OCI-M1 (cell line): ENCODE results near the gene FN3KRP.
A peak's percentile ranks its signal among the peaks of the same experiment; 100 is the strongest.

Experiments
- DNase-seq: peaks from one replicate; lab custom pipeline; 2025; lab: John Stamatoyannopoulos, UW

Gene FN3KRP, protein sequence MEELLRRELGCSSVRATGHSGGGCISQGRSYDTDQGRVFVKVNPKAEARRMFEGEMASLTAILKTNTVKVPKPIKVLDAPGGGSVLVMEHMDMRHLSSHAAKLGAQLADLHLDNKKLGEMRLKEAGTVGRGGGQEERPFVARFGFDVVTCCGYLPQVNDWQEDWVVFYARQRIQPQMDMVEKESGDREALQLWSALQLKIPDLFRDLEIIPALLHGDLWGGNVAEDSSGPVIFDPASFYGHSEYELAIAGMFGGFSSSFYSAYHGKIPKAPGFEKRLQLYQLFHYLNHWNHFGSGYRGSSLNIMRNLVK

DNA sequence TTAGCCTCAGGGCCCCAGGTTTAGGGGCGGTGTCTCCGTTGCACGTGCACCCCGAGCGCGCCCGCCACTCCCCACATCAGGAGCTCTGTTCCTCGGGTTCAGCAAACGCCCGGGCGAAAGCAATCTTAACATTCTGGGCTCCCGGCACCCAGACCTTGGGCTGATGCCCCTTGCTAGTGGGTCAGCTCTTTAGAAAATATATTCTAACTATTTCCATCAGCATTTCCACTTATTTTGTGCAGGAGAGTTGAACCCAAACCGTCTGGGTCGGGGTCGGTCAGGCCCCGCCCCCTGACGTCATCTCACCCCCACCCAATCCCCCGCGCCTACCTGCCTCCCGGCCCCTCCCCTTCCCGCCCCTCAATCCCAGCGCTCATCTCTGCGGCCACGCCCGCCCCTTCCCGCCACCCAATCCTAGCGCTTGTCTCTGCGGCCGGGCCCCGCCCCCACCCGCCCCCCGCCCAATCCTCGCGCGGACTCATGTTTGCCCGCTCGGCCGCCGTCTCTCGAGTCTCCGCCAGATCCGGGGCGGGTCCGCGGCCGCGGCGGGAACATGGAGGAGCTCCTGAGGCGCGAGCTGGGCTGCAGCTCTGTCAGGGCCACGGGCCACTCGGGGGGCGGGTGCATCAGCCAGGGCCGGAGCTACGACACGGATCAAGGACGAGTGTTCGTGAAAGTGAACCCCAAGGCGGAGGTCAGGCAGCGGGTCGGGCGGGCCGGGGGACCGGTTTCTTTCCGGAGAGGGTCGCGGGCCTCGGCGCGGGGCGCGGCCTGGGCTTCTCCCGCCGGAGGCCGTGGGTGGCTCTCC is at the start of gene FN3KRP:
Gene FN3KRP, plus strand, starts transcription at position 504 of the 808 bp plus-strand sequence. Its CDS starts 50 bp downstream, at position 554.
- DNase-seq = peak; percentile 90

DNA sequence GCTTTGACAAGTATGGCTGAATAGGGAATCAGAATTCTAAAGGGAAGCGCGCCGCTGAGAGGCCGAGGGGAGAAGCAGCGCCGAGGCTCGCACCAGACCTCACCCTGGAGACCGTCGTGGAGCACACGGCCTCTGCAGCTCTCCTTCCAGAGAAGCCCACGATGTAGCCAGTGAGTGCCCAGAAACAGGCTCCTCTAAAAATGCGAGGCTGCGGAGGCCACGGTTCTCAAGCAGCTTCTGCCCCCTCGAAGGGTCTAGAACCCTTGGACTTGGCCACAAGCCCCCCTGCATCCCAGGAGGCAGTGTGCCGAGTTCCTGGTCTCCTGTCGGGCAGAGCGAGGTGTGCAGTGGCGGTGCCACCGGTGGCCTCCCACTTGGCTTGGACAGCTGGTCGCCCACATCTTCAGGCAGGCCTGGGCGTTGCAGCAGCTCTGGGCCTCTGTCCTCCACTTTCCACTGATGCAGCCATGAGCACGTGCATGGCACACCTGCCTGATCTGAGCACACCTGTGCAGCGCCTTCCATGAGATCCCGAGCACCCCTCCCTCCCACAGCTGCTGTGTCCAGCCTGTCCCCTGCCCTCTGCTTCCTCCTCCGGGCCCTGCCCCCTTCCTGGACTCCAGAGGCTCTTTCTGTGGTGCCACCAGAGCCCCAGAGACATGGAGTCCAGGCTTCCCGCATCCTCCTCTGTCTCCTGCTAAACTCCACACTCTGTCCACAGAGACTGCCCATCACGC is 49.4 kb upstream of the FN3KRP start:
- DNase-seq = no peak

DNA sequence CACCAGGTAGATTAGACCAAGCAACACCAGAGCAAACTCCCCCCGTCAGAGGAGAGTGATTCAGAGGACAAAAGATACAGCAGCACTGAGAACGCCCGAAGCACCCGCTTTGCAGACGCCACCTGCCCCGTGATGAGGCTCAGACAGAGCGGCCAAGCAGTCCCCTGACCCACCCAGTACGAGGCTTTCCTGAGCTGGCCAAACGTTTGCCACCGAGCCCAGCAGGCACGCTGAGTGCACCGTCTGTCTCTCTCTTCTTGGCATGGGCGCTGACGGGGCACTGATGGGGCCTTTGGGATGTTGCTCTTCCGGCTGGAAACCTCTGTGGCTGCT is 48.9 kb upstream of the FN3KRP start:
- DNase-seq = no peak

DNA sequence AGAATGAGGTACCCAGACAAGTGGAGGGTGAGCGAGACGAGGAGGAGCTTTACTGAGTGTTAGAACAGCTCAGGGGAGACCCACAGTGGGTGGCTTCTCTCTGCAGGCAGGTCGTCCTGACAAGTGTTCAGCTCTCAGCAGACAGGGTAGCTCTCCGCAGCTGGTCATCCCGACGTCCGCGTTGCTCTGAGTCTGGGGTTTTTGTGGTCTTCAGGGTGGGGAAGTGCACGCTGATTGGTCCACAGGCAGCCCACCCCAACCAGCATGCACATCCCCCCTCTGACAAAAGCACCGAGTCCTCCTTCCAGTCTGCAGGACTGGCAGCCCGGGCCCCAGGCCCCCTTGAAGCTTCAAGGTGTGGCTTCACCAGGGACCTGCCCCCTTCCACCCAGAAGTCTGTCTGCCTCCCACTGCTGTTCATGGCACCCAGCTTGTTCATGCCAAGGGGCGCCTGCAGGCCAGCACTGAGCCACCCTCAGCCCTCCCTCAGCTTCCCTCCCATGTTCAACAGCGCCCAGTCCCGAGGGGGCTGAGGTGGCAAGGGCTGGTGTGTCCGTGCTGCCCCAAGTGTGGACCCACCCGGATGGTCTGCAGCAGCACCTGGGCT is 48.4 kb upstream of the FN3KRP start:
- no peak for DNase-seq

DNA sequence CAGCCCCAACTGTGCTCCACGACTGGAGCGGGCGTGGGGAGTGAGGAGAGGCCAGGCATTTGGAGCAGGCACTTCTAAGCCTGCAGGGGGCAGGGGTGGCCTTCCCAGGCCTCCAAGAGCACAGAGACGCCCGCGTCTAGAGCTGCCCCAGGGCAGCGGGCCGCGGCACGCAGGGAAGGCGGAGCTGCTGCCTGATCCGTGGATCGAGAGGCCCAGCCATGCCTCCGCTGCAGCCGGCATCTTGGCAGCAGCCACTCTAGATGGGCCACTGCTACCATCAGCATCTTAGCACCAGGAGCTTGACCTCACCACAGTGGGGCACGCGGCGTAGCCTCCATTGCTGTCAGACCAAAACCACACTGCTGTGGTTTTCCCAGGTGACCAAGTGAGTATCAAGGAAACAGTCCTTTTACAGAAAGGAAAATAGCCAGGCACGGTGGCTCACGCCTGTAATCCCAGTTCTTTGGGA is 47.8 kb upstream of the FN3KRP start:
- DNase-seq = peak; percentile 92

DNA sequence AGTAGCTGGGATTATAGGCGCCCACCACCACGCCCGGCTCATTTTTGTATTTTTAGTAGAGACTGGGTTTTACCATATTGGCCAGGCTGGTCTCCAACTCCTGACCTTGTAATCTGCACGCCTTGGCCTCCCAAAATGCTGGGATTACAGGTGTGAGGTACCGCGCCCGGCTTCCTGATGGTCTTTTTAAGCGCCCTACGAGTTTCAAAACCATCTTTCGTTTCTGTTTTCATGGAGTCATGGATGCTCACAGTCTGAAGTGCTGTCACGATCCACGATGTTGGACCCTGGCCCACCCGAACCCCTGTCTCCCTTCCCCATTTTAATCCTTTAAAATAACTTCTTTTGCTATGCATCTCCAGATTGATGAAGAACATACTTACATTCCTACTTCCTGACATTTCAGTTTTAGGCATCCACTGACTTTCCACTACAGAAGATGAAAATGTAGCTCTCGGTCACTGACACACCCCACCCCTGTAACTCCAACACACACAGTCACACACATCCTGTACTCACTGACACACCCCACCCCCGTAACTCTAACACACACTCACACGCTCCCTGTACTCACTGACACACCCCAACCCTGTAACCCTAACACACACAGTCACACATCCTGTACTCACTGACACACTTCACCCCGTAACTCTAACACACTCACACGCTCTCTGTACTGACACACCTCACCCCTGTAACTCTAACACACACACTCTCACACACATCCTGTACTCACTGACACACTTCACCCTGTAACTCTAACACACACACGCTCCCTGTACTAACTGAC is 45.6 kb upstream of the FN3KRP start:
- DNase-seq = no peak

DNA sequence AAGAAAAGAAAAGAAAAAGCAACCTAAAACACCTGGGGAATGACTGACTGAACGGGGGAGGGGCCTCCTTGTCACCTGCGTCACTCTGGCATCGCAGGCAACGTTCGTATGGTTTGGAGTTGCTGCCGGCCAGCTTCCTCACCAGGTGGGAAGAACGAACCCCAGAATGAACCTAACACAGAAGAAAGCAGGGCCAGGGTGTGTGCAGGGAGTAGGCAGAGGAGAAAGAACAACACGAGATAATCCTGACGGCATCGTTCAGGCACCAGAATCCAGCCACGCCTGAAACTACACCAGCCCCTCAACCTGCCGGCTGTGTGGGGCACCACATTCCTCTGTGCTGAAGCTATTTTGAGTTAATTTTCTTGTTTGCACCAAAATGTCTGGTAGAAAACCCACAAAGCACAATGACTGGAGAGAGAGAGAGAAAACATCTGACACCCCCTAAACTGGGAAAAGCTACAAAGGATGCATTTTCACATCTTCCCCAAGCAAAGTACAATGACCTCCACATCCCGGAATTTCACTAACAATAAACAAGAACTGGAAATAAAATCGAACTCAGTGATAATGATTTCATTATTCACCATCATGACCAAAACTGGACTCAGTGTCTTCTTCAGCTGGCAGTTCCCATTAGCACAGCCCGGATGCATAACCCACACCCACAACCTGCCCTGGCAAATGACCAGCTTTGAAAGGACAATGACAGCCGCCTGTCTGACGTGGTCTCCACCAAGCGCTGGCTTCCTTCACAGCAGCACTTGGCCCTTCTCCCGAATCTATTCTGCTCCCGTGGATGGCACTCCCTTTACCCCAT is 41.6 kb upstream of the FN3KRP start:
- no peak for DNase-seq

DNA sequence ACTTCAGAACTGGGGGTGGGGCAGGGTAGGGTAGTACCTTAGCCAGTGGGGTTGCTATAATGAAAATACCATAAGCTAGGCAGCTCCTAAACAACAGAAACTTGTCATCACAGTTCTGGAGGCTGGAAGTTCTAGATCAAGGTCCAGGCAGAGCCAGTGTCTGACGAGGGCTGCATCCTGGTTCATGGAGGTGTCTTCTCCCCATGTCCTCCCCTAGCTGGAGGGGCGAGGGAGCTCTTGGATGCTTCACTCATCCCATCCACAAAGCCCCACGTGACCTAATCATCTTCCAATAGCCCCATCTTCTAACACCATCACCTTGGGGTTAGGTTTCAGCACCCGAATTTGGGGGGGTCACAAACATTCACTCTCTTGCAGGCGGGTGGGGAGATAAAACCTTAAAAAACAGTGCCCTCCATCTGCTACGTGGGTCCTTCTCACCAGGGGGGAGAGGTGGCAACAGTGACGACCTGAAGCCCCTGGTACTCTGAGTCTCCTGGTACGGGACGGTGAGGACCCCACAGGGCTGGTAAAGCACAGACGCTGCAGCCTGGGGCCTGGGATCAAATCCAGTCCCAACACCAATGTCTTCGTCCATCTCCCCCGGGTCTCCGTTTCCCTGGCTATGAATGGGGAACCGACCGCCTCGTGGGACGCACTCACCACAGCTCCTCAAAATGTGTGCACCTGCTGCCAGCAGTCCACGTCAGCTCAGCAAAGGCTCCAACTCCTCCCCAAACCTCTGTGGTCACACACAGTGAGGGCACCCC is 40.8 kb upstream of the FN3KRP start:
- no peak for DNase-seq

DNA sequence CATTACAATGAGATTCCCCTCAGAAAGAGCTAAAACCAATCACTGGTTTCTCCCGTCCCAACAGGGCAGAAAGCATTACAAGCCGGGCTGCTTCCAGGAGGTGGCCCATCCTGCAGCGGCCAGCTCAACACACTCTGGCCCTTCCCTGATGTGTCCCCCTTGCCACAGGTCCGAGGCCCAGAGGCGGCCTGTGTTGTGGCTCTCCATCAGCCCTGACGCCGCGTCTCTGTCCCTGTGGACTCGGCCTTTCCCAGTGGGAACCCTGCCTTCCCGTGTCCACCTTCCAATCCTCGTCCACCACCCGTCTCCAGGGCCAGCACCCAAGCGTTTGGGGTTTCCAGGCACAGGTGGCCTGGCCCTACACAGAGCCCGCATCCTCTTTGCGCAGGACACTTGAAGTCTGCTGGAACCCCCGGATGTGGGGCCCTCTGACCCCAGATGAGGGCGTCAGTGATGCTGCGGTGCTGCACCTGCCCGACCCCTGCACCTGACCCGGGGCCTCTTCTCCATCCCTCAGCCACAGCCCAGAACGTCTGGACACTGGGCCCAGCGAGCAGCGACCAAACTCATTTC is 39.1 kb upstream of the FN3KRP start:
- DNase-seq = no peak

DNA sequence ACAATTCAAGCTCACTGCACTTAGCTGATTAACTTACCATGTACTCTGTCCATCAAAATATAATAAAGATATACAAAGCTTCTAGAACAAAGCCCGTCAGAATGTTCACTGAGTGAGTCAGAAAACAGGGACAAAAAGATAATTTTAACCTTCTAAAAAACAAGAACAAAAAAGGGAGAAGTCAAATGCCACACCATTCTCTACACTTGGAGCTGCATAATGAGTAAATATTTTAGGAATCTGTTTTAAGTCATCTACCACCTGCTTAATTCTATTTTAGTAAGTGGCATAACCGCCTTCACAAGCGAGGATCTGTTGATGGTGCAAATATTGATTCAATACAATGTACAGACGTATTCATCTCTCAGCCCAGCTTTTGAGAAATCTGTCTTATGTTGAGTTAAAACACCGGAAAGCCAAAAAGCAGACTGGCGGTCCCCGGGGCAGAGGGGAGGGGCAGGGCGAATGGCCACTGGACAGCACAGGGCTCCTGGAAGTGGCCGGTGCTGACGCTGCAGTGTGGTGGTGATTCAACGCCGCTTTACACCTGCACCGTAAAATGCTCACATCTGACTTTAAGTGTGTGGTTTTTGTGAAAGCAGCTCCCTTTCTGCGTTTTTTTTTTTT is 38.1 kb upstream of the FN3KRP start:
- DNase-seq = no peak

DNA sequence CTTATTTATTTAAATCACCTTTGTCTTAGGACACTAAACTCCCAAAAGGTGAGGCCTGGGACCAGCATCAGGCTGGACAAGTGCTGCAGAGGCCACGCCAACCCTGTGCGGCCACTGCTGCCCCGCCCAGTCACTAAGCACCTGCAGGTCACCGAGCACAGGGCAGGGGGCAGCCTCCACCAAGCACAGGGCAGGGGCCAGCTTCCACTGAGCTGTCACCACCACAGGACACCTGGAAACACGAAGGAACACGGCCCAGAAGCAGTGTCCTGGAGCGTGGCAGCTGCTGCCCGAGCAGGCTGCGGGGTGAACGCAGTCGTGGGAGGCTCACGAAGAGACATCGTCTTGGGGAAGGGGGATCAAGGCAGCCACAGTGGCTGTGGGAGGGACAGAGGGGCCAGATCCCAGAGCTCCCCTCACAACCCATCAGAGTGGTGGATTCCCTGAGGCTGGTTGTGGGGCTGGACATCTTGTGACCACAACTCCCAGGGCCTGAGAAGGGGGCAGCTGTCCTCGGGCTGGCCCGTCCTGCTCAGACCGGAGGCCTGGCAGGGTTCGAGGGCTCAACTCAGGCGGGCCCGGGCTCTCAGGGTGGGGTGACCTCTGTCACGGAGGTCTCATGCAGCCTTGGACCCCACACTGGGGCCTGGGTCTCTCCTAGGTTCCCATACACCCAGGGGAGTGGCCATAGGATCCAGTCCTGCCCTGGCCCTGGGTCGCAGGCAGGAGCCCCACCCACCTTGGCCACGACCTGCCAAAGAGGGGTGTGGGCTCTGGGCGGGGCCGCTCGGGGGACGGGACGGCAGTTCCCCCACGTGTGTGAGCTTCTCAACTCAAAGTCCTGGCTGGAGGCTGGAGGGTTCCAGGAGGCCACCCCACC is 36.7 kb upstream of the FN3KRP start:
- DNase-seq = no peak

DNA sequence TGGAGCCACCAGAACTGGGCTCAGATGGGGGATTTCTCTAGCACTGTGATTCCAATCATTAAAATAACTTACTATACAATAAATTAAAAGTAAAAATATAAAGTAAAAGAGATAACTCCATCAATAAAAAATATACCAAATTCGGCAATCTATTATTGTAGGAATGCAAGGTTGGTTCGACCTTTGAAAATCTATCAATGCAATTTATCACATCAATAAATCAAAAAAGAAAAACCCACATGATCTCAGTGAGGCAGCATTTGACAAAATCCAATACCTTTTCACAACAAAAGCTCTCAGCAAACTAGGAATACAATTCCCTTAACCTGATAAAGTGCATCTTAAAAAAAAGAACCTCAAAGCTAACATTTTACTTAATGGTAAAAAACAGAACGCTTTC is 35.0 kb upstream of the FN3KRP start:
- DNase-seq = no peak

DNA sequence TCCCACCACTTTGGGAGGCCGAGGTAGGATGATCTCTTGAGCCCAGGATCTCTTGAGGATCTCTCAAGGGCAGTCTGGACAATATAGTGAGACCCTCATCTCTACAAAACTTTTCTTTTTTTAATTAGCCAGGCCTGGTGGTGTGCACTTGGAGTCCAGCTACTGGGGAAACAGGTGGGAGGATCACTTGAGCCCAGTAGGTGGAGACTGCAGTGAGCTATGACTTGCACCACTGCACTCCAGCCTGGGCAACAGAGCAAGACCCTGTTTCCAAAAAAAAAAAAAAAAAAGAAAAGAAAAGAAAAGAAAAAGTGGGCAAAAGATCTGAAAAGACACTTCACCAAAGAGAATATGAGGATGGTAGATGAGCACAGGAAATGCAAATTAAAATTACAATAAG is 33.0 kb upstream of the FN3KRP start:
- no peak for DNase-seq

DNA sequence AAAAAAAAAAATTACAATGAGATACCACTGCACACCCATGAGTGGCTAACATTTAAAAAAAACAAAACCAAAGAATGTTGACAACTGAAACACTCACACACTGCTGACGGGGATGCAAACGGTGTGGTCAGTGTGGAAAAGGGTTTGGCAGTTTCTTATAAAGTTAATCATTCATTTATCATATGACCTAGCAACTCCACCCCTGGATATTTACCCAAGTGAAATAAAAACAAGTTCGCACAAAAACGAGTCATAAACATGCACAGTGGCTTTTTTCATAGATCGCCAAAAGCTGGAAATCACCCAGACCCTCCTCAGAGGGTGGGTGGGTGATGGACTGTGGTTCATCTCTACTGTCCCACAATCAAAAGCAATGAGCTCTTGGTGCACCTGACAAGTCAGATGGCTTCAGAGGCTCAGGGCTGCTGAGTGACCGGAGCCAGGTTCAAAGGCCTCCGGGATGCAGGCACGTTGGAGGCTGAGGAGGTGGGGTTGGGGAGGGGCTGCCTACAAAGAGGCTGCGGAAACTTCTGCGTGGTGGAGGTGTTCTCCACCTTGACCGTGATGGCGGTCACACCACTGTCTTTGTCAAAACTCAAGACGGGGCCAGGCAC is 32.2 kb upstream of the FN3KRP start:
- DNase-seq = no peak

DNA sequence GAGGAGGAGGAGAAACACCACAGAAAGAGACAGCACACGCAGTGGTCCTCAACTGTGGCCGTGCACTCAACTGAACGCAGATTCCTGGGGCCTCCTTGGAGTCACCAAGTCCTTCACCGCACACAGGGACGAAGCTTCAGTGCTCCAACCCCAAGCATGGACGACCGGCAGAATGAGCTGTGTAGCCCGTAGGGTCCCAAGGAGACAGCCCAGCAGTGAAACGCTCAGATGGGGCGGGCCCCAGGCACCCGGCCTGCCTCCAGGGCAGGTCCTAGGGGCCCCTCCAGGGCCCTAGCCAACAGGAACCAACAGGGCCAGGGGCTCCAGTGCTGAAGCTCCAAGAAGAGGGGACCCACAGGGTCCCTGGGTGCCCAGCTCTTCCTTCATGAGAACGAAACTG is 31.2 kb upstream of the FN3KRP start:
- DNase-seq = no peak

DNA sequence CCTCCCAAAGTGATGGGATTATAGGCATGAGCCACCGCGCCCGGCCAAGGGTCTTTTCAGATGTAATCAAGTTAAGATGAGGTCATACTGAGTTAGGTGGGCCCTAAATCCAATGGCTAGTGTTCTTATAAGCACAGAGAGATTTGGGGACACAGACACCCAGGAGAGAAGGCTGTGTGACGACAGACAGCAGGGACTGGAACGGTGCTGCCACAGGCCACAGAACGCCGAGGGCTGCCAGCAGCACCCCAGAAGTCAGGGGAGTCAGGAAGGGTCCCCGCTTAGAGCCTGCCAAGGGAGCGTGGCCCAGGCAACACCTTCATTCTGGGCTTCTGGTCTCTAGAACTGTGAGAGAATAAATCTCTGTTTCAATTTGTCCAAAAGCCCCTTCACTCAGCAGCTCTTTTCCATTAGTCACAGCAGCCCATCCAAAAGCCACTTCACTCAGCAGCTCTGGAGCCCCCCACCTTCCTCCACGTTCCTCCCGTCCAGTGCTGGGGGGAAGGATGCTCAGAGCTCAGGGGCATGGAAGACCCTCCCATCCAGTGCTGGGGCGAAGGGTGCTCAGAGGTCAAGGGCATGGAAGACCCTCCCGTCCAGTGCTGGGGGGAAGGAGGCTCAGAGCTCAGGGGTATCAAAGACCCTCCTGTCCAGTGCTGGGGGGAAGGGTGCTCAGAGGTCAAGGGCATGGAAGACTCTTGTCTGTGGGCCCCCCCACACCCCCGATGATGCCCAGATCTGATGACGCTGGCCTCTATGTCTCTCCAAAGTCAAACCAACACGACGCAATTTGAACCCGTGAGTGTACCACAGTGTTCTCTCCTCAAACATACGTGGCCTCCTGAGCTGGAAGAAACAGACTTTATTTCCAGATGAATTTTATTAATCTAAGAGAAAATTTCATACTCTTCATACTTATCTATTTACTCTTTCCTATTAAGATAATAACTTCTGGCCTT is 29.9 kb upstream of the FN3KRP start:
- DNase-seq = no peak
